GM12878 (cell line): Measurements from ENCODE around the gene AKT1S1. TPM values are rescaled to one million over a fixed set of nuclear protein-coding genes. Genes with fewer than 3 reads are reported as not detected.
"Not testable (repeated sequence)": the region's sequence is repeated elsewhere in the genome, so short reads cannot be mapped to it uniquely, and the experiment has no call there.

ENCODE experiments used
- ATAC-seq: fragments of 200-7000 bp; cut with Tn5 transposase; 3 replicates; pipeline ENCODE4 v1.9.1; 2020; ENCODE audit warnings: mild to moderate bottlenecking, moderate library complexity
- BruUV-seq: library from RNA; stranded (reverse); fragments of 400-500 nt; replicated peaks from 2 replicates; lab custom pipeline; 2021; lab: Mats Ljungman, UMichigan
- CTCF ChIA-PET: fragments of 300-600 bp; sonication (Branson Sonifier 250); formaldehyde crosslinking; extraction: SDS; loops from one replicate; lab custom pipeline; 2021; ENCODE audit warnings: inconsistent platforms; lab: Yijun Ruan, JAX
- POLR2A ChIA-PET: fragments of 350-600 bp; formaldehyde crosslinking; extraction: SDS; loops from one replicate; lab custom pipeline; 2021; ENCODE audit warnings: inconsistent platforms; lab: Charles Lee
- RAD21 ChIA-PET: fragments of 300-600 bp; sonication (Branson Sonifier 250); formaldehyde crosslinking; loops from one replicate; lab custom pipeline; 2023; ENCODE audit warnings: antibody characterized with exemption; ENCODE audit not compliant: unreplicated experiment; lab: Charles Lee
- SMC1A ChIA-PET: fragments of 300-600 bp; sonication (Branson Sonifier 250); formaldehyde crosslinking; loops from one replicate; lab custom pipeline; 2023; ENCODE audit not compliant: unreplicated experiment, uncharacterized antibody; lab: Charles Lee
- DNase-seq: peaks from one replicate; pipeline ENCODE4 v3.0.0-alpha.2; 2011; ENCODE audit warnings: low read depth, low spot score
- FAIRE-seq: peaks from 3 replicates; lab custom pipeline; 2011; peaks lifted over from hg19 to GRCh38; lab: Jason Lieb, UNC
- H2AFZ ChIP-seq: 2 replicates; pipeline ENCODE4 v1.6.0; 2011; ENCODE audit warnings: low read depth, low read length, control low read depth; ENCODE audit not compliant: control insufficient read depth
- H3K27ac ChIP-seq: 2 replicates; pipeline ENCODE4 v1.5.1; 2011; ENCODE audit warnings: control low read depth; ENCODE audit not compliant: control insufficient read depth, insufficient read depth
- H3K27me3 ChIP-seq, 2 experiments: replicated peaks in 1 of 2; 2 replicates each; pipeline versions ENCODE4 v1.6.0 to v1.6.1; 2011; ENCODE audit warnings: low read length in 1 of 2; ENCODE audit not compliant: control insufficient read depth in 2 of 2, insufficient read depth in 2 of 2
- H3K36me3 ChIP-seq, 2 experiments: 2 replicates each; pipeline ENCODE4 v1.5.1; 2011; ENCODE audit warnings: low read length in 1 of 2; ENCODE audit not compliant: control insufficient read depth in 2 of 2, insufficient read depth in 2 of 2
- H3K4me1 ChIP-seq: 2 replicates; pipeline ENCODE4 v1.6.1; 2011; ENCODE audit warnings: mild to moderate bottlenecking, low read length, moderate library complexity, mixed read lengths; ENCODE audit not compliant: control insufficient read depth, insufficient read depth
- H3K4me2 ChIP-seq: 2 replicates; pipeline ENCODE4 v1.6.0; 2011; ENCODE audit warnings: control low read depth; ENCODE audit not compliant: control insufficient read depth, insufficient read depth
- H3K4me3 ChIP-seq: fragments of 200-600 bp; sonication (generic); 2 replicates; pipeline ENCODE4 v1.5.1; 2016
- H3K79me2 ChIP-seq: 2 replicates; pipeline ENCODE4 v1.6.0; 2011; ENCODE audit warnings: low read length; ENCODE audit not compliant: control insufficient read depth, insufficient read depth
- H3K9ac ChIP-seq: 2 replicates; pipeline ENCODE4 v1.8.0; 2011; ENCODE audit warnings: low read length, control low read depth, mixed read lengths; ENCODE audit not compliant: control insufficient read depth, insufficient read depth
- H3K9me3 ChIP-seq: replicated peaks from 3 replicates; pipeline ENCODE4 v1.5.1; 2011; ENCODE audit warnings: mild to moderate bottlenecking, low read length; ENCODE audit not compliant: control insufficient read depth, insufficient read depth
- H4K20me1 ChIP-seq: 2 replicates; pipeline ENCODE4 v1.6.0; 2011; ENCODE audit not compliant: control insufficient read depth, insufficient read depth
- MLLT1 ChIP-seq: fragments of 450-650 bp; IDR thresholded peaks from 2 replicates; pipeline ENCODE4 v1.6.1; 2016; ENCODE audit warnings: mild to moderate bottlenecking
- WGBS: methylation state at CpG from one replicate; pipeline ENCODE4 v1.1.6; 2016; ENCODE audit warnings: low lambda C conversion rate; ENCODE audit not compliant: insufficient replicate concordance, insufficient coverage; ENCODE audit errors: missing lambda C conversion rate; 5-methylcytosine and 5-hydroxymethylcytosine counted together
- in situ Hi-C: fragments of 300-500 bp; cut with MboI; formaldehyde crosslinking; loops from 9 replicates; pipeline ENCODE4 v1.14.3; 2018; ENCODE audit warnings: mixed read lengths
- intact Hi-C: fragments of 100-400 bp; cut with micrococcal nuclease; formaldehyde crosslinking; loops from one replicate; pipeline ENCODE4 v1.14.2; 2022; ENCODE audit not compliant: unreplicated experiment
- polyA plus RNA-seq, 11 experiments: library from polyadenylated mRNA; depleted of rRNA in 4 of 11; unstranded in 6 of 11; stranded (reverse) in 5 of 11; fragments of >200 nt; fragmentation: Nextera tagmentation in 4 of 11; fragmentation: Illumina TruSeq in 1 of 11; extraction: Ambion mirVana in 4 of 11; extraction: Trizol in 1 of 11; gene quantifications; 1 replicate in 1 of 11; 2 replicates in 10 of 11; pipeline versions ENCODE4 v1.2.1 to v1.2.3, GENCODE V29; 2011 to 2016; ENCODE audit warnings: inconsistent platforms in 2 of 11, missing spikeins in 2 of 11, low read depth in 1 of 11
- total RNA-seq, 4 experiments: library from RNA; depleted of rRNA in 3 of 4; stranded (reverse); fragments of >200 nt in 3 of 4; fragmentation: Illumina TruSeq in 1 of 4; extraction: Trizol in 1 of 4; gene quantifications; 2 replicates each; pipeline versions ENCODE4 v1.2.1 to v1.2.3, GENCODE V29; 2013 to 2021

The AKT1S1 gene
- total and polyA plus RNA-seq, 10 of the 15 experiments (the other 5 are each of a cell fraction or from before 2014, with no cell fraction given) = 0.43 to 23.0 (median 12.3) TPM

GRCh38 chr19:49924881-49925210, 47.7 kb upstream of the AKT1S1 start:
- CTCF ChIA-PET = interaction anchor here (0.8 kb wide), 1 partner anchor 14 kb away, joined by 3 read pairs; no protein-coding TSS in a partner anchor
- intact Hi-C loops = loop anchor here (5.0 kb wide), 1 partner anchor 48 kb away; the partner anchor contains the start of genes AKT1S1 and TBC1D17
- in situ Hi-C loops, FAIRE-seq, ATAC-seq, H3K9me3 ChIP-seq, DNase-seq, BruUV-seq, H2AFZ ChIP-seq, H3K27me3 ChIP-seq, H4K20me1 ChIP-seq: not testable (repeated sequence)
- Histone ChIP-seq H3K79me2 (peaks cover 96% of the 10 kb centered on the region), H3K4me2 (peak overlapping the region; percentile 76), H3K9ac (peak overlapping the region; percentile 25; the same call in 1 of the 2 replicates), H3K4me1 (peaks cover 42% of the 10 kb centered on the region), H3K36me3 (peaks cover 14 to 33% of the 10 kb centered on the region in 2 experiments), H3K4me3 (peak overlapping the region; percentile 59), H3K27ac (peak overlapping the region; percentile 52)
- SMC1A ChIA-PET = interaction anchor here (1.2 kb wide), 1 partner anchor 13 kb away, joined by 3 read pairs; no protein-coding TSS in a partner anchor
- 99% methylated on average over 13 of the region's 13 CpGs for WGBS
- RAD21 ChIA-PET = interaction anchor here (0.9 to 1.2 kb wide), 4 partner anchors 11 to 31 kb away, joined by 3 to 5 read pairs (median 4); no protein-coding TSS in a partner anchor
- TF ChIP-seq MLLT1 = peak; percentile 51; the same call in 1 of the 2 replicates
- POLR2A ChIA-PET = interaction anchor here (0.5 to 1.6 kb wide), 8 partner anchors 11 to 613 kb away, joined by 3 to 5 read pairs (median 4); partner anchors contain the start of gene IL4I1
